ENCODE results near the gene MOB3B. TPM values are rescaled to one million over a fixed set of nuclear protein-coding genes. Genes with fewer than 3 reads are reported as not detected.

MOB3B gene
- total and polyA plus RNA-seq, 11 donors: 0.42 to 2.8 (median 1.8) TPM

DNA sequence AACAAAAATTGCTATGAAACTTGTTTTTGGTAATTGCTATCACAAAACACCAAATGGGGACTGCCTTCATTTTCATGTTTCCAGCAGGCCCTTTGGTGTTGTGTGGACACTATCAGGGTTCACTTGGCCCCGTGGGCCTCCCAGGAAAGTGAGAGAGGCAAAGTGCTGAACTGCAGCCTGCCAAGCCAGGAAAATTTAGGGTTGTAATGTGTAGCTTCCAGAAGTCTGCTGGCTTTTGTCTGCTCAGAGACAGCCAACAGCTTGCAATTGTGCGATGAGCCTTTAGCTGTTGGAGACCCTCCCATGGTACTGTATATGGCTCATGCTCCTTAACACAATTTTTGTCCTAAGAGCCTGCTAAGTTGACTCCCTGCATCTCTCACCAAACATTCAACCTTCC lies 127.0 kb downstream of the MOB3B start:
- 60 to 77% (median 71%) methylated on average over 2 of the region's 2 CpGs for WGBS, 4 donors
- intact Hi-C loops (cut with DNase I): loop anchor here in 1 of 10 donors (10.0 kb wide), 1 partner anchor 52 kb away; no protein-coding TSS in a partner anchor
- DNase-seq (no peak), ATAC-seq (no peak)
- Histone ChIP-seq H3K4me3 (no peak overlapping the region), H3K9me3 (no peaks in the 10 kb centered on the region), H3K4me1 (peaks cover 0 to 12% (median 2%) of the 10 kb centered on the region in 12 donors), H3K36me3 (no peaks in the 10 kb centered on the region), H3K27ac (no peak overlapping the region), H3K27me3 (no peaks in the 10 kb centered on the region)
- no peak for TF ChIP-seq POLR2A (IDR thresholded peaks at IDR 0.05)
- TF ChIP-seq CTCF (IDR thresholded peaks at IDR 0.05): no peak

DNA sequence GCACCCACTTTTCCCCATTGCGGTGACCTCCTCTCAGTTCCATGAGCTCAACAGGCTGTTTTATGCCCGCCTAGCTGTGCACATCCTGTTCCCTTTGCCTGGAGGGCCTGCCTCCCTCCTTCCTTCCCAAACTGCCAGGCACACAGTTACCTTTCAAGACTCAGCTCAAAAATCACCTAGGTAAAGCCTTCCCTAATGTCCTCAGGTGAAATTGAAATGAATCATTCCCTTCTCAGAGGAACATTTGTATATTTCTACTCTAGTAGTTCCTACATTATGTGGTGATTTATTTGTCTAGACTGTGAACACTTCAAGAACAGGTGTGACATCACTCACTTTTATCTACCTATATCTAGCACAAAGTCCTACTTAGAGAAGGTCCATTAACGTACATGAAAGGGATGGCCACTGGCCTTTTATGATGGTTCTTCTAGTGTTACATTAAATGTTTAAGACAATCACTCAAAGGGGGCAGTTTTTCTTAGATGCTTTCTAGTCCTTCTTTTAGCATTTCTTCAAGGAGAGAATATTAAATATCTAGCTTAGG lies 129.2 kb downstream of the MOB3B start:
- no peak overlapping the region for H3K4me3 ChIP-seq
- ATAC-seq: no peak
- intact Hi-C loops (cut with DNase I): loop anchor here in 1 of 10 donors (10.0 kb wide), 1 partner anchor 54 kb away; no protein-coding TSS in a partner anchor
- TF ChIP-seq CTCF (IDR thresholded peaks at IDR 0.05) (no peak), POLR2A (IDR thresholded peaks at IDR 0.05) (no peak)
- H3K27ac ChIP-seq: no peak overlapping the region
- H3K4me1 ChIP-seq: peaks cover 0 to 7% (median 0%) of the 10 kb centered on the region in 12 donors
- H3K27me3 ChIP-seq: no peaks in the 10 kb centered on the region
- H3K36me3 ChIP-seq: no peaks in the 10 kb centered on the region
- DNase-seq: no peak
- WGBS, 4 donors: 93 to 95% (median 94%) methylated on average over 3 of the region's 3 CpGs
- peaks cover 0 to 4% (median 0%) of the 10 kb centered on the region in 12 donors for H3K9me3 ChIP-seq

DNA sequence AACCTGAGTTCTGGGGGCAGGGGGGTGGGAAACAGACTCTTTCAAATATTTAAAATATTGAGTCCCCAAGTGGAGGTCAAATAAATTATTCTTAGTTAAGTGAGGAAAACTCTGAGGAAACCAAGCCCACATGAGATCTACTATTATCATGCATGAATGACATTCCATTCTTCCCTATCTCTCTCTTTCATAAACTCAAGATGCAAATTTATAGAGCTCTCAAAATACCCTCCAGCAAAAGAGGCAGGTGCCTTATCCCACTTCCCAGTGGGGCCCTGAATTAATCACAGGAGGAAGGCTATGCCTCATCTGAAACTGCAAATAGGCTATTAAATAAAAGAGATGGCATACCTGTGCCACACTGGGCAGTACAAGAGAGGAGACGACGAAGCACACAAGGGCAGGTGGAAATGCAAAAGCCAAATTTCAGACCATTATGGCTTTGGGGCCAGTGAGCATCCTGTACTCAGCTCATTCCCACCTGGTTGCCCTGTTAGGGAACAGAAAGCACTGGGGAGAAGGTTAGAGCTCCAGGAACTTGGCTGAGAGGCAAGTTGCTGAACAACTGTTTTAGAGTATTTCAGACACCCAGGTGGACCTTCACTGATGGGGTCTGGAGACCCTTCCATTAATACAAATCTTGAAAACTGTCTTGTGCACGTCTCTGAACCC lies 130.5 kb downstream of the MOB3B start:
- TF ChIP-seq POLR2A (IDR thresholded peaks at IDR 0.05) (no peak), CTCF (IDR thresholded peaks at IDR 0.05) (no peak)
- H3K36me3 ChIP-seq: no peaks in the 10 kb centered on the region
- H3K9me3 ChIP-seq: peaks cover 0 to 4% (median 0%) of the 10 kb centered on the region in 12 donors
- intact Hi-C loops (cut with DNase I): no loop called here
- ATAC-seq: no peak
- H3K4me1 ChIP-seq: peaks cover 0 to 20% (median 9%) of the 10 kb centered on the region in 12 donors
- WGBS, 4 donors: 91 to 95% (median 92%) methylated on average over 3 of the region's 3 CpGs
- no peak for DNase-seq
- no peaks in the 10 kb centered on the region for H3K27me3 ChIP-seq
- no peak overlapping the region for H3K4me3 ChIP-seq
- H3K27ac ChIP-seq: no peak overlapping the region

- TF ChIP-seq POLR2A (IDR thresholded peaks at IDR 0.05) (no peak), CTCF (IDR thresholded peaks at IDR 0.05) (no peak)
- DNase-seq: no peak
- no peaks in the 10 kb centered on the region for H3K36me3 ChIP-seq
- 94 to 96% (median 95%) methylated on average over 2 of the region's 2 CpGs for WGBS, 4 donors
- H3K27ac ChIP-seq: no peak overlapping the region
- H3K4me1 ChIP-seq: peaks cover 0 to 34% (median 16%) of the 10 kb centered on the region in 12 donors
- no peak for ATAC-seq
- H3K9me3 ChIP-seq: peaks cover 0 to 4% (median 0%) of the 10 kb centered on the region in 12 donors
- H3K4me3 ChIP-seq: no peak overlapping the region
- no peaks in the 10 kb centered on the region for H3K27me3 ChIP-seq
- intact Hi-C loops (cut with DNase I): no loop called here
Observed at GRCh38 chr9:27396495-27396894, 133.1 kb downstream of the MOB3B start.
